A204.1 (cell line): ENCODE measurements around the gene GSTP1.

Source experiments
- FAIRE-seq: peaks from 2 replicates; lab custom pipeline; 2012; peaks lifted over from hg19 to GRCh38; lab: Jason Lieb, UNC

Gene GSTP1

GRCh38 chr11:67630228-67630942, 46.8 kb downstream of the GSTP1 start:
- no peak for FAIRE-seq

- no peak for FAIRE-seq
Observed at GRCh38 chr11:67630943-67631331, 47.3 kb downstream of the GSTP1 start.

GRCh38 chr11:67631411-67631810, 47.8 kb downstream of the GSTP1 start:
- FAIRE-seq: no peak

GRCh38 chr11:67631853-67632174, 48.2 kb downstream of the GSTP1 start:
- no peak for FAIRE-seq

DNA sequence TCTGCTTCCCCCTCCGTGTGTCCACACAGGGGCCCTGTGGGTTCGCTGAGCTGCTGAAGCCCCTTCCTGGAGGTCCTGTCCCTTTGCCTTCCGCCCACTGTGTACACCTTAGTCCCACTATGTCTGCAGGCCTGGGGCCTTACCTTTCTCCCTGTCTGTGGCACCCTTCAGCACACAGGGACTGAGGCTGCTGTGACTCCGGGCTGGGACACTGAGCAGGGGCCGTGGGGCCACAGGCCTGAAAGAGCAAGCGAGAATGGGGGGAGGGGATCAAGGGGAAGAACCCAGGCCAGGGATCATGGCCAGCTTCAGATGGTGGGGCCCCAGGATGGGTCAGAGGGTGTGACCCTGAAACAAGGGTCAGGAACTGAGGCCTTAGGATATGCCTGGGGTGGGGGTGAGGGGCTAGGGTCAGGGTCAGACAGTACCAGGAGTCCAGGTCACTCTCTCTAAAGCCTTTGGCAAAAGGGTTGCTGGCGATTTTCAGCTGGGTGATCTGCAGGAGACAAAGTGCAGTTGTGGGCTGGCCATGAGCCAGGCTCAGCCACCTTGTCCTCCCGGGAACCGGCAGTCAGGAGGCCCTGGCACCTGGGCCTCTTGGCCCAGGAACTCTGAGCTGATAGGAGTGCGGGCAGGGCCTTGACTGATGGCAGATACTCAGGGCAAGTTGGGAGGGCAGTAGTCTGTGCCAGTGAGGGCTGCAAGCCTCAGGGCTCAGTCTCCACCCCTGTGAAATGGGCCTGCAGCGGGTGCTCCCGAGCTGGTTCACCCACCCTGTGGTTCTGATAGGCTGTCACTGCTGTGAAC, 48.8 kb downstream of the GSTP1 start:
- FAIRE-seq: no peak

DNA sequence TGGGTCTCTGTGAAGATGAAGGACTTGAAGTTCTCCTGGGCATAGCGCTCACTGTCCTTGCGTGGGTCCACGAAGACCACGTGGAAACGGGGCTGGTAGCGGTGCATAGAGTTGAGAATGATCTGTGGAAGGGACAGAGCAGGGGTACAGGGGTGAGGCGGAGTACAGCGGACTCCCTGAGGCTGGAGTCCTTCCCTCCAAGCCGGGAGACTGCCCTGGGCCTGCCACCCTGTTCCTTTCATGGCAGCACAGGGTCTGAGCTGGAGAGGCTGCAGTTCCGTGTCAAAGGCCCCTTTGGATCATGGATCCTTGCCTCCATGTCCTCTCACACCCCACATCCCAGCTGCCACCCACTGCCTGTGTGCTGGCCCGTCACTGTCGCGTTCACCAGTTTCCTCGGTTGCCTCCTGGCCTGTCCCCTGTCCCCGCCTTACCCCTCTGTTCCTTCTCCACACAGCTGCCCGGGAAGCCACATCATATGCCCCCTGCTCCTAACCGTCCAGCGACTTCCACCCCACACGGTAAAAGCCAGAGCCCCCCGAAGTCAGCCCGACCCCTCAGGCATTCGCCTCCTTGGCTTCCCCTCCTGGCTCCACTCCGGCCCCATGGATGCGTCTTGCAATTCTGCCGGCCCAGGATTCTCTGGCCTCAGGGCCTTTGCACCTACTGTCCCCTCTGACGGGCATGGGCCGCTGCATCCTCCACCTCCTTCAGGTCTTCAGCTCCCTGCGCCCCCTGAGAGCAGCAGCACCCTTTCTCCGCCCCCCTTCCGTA, 49.6 kb downstream of the GSTP1 start:
- no peak for FAIRE-seq

DNA sequence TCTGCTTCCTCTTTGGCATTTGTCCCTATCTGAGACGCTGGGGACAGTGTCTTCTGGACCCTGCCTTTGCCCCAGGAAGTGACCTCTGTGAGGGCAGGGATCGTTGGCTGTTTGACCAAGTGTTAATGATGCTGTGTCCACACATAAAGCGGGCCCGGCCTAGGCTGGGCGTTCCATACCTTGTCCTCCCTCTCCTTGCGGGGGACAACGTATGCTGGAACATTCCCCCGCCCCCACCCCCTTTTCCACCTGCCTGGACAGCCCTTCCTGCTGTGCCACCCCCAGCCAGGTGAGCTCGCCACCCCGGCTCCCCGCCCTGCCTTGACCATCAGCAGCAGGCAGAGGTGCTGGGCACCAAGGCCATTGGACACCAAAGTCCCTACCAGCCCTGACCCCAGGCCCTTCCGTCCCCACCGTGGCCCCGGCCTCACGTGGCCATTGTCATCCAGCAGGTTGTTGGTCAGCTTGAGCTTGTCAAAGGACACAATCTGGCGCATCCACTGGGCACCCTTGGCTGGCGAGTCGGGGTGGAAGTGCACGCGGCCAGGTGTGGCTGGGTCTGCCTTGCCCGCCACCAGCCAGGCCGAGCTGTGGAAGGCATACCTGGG, 50.2 kb downstream of the GSTP1 start:
- no peak for FAIRE-seq

- no peak for FAIRE-seq
Observed at GRCh38 chr11:67634366-67635230, 51.0 kb downstream of the GSTP1 start.

DNA sequence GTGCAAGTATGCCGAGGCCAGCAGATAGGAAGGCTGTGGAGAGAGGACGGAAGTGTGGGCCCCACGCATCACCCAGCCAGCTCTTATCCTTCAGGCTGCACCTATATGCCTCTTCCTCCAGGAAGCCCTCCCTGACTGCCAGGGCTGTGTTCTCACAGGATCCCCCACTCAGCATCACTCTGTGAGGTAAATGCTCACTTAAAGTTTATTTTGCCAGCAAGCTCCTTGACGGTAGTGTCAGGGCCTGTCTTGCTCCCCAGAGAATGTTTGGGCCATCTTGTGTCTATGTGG, 51.6 kb downstream of the GSTP1 start:
- FAIRE-seq: no peak
